GM19193 (cell line): ENCODE measurements around the gene SENP5.

Experiments
- POLR2A ChIP-seq: IDR thresholded peaks from 4 replicates; pipeline ENCODE4 v1.6.1; 2011; ENCODE audit not compliant: insufficient read depth, insufficient read length; ENCODE audit errors: extremely low read depth

SENP5 gene

GRCh38 chr3:196965112-196965803, 97.5 kb downstream of the SENP5 start:
- no peak for TF ChIP-seq POLR2A

GRCh38 chr3:196965804-196966173, 98.1 kb downstream of the SENP5 start:
- no peak for TF ChIP-seq POLR2A

GRCh38 chr3:196966526-196967401, 99.0 kb downstream of the SENP5 start:
- TF ChIP-seq POLR2A, result no peak

GRCh38 chr3:196967412-196968232, 99.9 kb downstream of the SENP5 start:
- TF ChIP-seq POLR2A, result no peak

GRCh38 chr3:196968233-196969133, 100.8 kb downstream of the SENP5 start, which contains the start of gene PIGZ:
TSS of gene PIGZ (minus strand) at chr3:196968833. CDS start at chr3:196952031, 16,802 bp downstream.
- peak; percentile 46 for TF ChIP-seq POLR2A

GRCh38 chr3:196969134-196969659, 101.5 kb downstream of the SENP5 start:
- TF ChIP-seq POLR2A, result peak; percentile 3

- no peak for TF ChIP-seq POLR2A
These were observed 102.2 kb downstream of the SENP5 start for GRCh38 chr3:196969660-196970546.

GRCh38 chr3:196970547-196971093, 102.9 kb downstream of the SENP5 start:
- TF ChIP-seq POLR2A, result no peak

GRCh38 chr3:196971094-196971698, 103.5 kb downstream of the SENP5 start:
- TF ChIP-seq POLR2A, result no peak

GRCh38 chr3:196974661-196975060, 106.9 kb downstream of the SENP5 start:
- TF ChIP-seq POLR2A, result no peak

- no peak for TF ChIP-seq POLR2A
These were observed 107.6 kb downstream of the SENP5 start for GRCh38 chr3:196975349-196975748.

GRCh38 chr3:196976941-196977340, 109.2 kb downstream of the SENP5 start:
- no peak for TF ChIP-seq POLR2A
